Astrocyte of the cerebellum (primary cell): ENCODE results near the gene B3GAT1.

ENCODE experiments used
- DNase-seq: peaks from one replicate; pipeline ENCODE4 v3.0.0-alpha.2; 2011; ENCODE audit warnings: low read depth
- H3K4me3 ChIP-seq: 2 replicates; pipeline ENCODE4 v1.5.1; 2011; ENCODE audit warnings: mild to moderate bottlenecking, low read depth, low read length, moderate library complexity
- in situ Hi-C: cut with HindIII; loops from 2 replicates; pipeline ENCODE4 v1.10.0; 2017; ENCODE audit warnings: low sequenced_read_pairs
- TF ChIP-seq, protein P1 (sequence below): IDR thresholded peaks from 2 replicates; pipeline ENCODE4 v1.5.1; 2012; ENCODE audit warnings: low read length, low read depth, moderate library complexity, mild to moderate bottlenecking; ENCODE audit errors: missing control alignments

Gene B3GAT1

DNA sequence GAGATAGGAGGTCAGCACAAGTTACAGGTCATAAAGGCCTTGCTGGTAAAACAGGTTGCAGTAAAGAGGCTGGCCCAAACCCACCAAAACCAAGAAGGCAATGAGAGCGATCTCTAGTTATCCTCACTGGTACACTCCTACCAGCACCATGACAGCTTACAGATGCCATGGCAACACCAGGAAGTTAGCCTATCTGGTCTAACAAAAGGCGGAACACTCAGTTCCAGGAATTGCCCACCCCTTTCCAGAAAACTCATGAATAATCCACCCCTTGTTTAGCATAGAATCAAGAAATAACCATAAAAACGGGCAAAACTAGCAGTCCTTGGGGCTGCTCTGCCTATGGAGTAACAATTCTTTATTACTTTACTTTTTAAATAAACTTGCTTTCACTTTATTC lies 43.5 kb upstream of the B3GAT1 start:
- no peak for DNase-seq
- in situ Hi-C loops = no loop called here

DNA sequence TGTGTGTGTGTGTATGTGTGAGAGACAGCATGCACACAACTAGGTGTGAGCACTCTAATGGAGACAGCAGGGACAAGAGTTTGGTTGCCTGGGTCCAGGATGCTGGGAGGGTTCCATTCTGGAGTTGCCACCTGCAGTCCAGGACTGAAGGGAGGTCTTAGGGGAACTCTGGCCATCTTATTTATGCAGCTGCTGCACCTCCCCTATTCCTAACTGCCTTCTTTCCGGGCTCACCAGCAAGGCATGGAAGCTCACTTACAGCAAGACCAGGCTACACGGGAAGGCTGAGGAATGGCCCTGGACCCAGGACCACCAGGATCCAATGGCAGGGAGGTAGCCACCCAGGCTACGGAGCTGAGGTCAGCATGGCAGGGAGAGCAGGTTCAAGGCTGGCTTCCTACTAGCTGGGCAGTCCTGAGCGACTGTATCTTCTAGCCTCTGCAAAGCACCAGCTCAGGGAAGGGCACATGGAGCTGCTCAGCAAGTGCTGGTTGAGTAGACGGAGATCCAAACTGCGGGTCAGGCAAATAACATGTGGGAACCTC lies 42.2 kb upstream of the B3GAT1 start:
- TF ChIP-seq, protein P1, sequence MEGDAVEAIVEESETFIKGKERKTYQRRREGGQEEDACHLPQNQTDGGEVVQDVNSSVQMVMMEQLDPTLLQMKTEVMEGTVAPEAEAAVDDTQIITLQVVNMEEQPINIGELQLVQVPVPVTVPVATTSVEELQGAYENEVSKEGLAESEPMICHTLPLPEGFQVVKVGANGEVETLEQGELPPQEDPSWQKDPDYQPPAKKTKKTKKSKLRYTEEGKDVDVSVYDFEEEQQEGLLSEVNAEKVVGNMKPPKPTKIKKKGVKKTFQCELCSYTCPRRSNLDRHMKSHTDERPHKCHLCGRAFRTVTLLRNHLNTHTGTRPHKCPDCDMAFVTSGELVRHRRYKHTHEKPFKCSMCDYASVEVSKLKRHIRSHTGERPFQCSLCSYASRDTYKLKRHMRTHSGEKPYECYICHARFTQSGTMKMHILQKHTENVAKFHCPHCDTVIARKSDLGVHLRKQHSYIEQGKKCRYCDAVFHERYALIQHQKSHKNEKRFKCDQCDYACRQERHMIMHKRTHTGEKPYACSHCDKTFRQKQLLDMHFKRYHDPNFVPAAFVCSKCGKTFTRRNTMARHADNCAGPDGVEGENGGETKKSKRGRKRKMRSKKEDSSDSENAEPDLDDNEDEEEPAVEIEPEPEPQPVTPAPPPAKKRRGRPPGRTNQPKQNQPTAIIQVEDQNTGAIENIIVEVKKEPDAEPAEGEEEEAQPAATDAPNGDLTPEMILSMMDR = no peak
- no peak for DNase-seq
- in situ Hi-C loops = no loop called here
- no peak overlapping the region for H3K4me3 ChIP-seq

More for the DNA sequence above, 43.5 kb upstream of the B3GAT1 start:
- no peak overlapping the region for H3K4me3 ChIP-seq
- TF ChIP-seq, protein P1 = no peak

DNA sequence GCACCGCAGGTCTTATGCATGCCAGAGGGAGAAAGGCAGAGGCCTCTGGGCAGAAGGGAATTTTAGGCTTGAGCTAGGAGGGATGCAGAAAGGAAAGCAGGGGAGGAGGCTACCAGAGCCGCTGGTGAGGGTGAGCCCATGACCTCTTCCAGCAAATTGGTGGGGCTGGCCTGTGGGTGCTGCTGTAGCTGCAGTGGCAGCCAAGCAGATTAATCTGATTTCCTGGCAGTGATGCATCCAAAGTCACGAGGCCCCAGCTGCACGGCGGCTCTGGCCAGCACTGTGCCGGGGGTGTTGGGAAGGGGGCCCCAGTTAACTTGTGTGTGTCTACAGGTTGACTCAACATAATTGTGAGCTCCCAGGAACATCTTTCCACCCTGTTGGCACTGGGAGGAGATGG lies 41.4 kb upstream of the B3GAT1 start:
- TF ChIP-seq, protein P1 = no peak
- no peak overlapping the region for H3K4me3 ChIP-seq
- in situ Hi-C loops = no loop called here
- no peak for DNase-seq

DNA sequence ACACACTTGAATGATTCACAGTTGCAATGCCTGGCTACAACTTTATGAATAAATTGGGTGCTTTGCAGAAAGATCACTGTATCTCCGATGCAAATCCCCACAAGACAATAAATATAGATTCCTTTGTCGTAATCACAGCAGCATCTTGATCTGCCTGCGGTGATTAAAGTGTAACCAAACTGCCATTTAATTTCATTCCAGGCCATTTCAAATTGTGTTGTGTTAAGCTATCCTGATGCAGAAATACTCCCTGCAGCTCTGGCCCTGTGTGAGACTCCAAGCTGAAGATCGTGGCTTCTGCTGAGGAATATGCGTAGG lies 40.8 kb upstream of the B3GAT1 start:
- no peak overlapping the region for H3K4me3 ChIP-seq
- DNase-seq = no peak
- TF ChIP-seq, protein P1 = no peak
- in situ Hi-C loops = no loop called here

DNA sequence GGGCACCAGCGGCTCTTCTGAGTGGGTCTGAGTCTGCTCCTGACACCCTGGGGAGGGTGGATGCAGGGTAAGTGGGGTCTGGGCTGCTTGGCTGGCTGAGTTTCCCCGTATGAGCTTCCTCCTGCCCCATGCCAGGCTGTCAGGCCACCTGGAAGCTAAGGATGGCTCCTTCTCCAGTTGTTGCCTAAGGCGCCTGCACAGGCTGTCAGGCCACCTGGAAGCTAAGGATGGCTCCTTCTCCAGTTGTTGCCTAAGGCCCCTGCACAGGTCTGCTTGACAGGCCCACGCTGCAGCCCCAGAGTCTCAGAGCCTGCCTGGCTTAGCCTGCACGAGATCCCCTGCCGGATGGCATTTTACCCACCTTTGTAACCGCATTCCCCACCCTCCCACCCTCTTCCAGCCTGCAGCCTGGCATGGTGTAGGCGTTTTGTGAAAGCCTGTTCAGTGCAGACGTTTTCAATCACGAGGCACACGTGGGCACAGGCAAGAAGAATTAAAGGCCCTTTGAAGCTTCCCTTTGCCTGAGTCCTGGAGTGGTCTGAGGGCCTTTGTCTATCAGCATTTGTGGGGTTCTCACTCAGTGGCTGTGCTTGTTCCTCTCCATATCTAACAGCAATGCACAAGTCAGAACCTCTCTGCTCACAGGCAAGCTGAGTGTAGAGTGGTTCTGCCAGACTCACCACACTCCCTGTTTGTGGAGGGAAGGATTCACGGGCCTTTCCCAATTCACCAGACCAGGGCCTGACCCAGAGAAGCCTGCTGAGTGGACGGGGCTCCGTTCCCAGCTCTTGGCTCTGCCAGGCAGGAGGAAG lies 40.2 kb upstream of the B3GAT1 start:
- in situ Hi-C loops = no loop called here
- no peak overlapping the region for H3K4me3 ChIP-seq
- TF ChIP-seq, protein P1 = no peak
- DNase-seq = no peak

DNA sequence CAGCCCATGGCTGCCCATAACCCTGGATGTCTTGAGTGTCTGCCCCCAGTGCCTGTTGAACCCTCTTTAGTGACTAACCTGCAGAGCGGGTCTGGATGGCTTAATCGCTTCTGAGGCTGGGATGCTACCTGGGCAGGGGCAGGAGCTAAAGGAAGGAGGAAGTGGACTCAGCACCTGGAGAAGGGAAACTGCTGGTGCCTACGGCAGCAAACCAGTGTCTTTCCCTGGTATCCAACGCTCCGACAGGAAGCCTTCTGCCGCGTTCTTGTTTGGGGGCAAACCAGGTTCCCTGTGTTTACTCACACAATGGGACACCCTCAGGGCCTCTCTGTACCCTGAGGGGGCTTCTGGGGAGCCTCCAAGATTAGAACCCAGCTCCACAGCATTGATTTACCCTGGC lies 38.1 kb upstream of the B3GAT1 start:
- TF ChIP-seq, protein P1 = no peak
- DNase-seq = no peak
- in situ Hi-C loops = no loop called here
- H3K4me3 ChIP-seq = no peak overlapping the region
